Activated CD4-positive, alpha-beta memory T cell treated with anti-CD3 and anti-CD28 coated beads for 36 hours (primary cell): ENCODE results near the gene ABCA13. TPM values are rescaled to one million over a fixed set of nuclear protein-coding genes. Genes with fewer than 3 reads are reported as not detected.
A peak's percentile ranks its signal among the peaks of the same experiment; 100 is the strongest.

Experiments
- CTCF ChIA-PET: fragments of 350-600 bp; sonication (Branson Sonifier 250); formaldehyde crosslinking; loops from one replicate; lab custom pipeline; 2021; ENCODE audit warnings: antibody characterized with exemption, inconsistent platforms; lab: Charles Lee
- POLR2A ChIA-PET: fragments of 350-600 bp; sonication (Branson Sonifier 250); formaldehyde crosslinking; loops from one replicate; lab custom pipeline; 2021; ENCODE audit warnings: antibody characterized with exemption; lab: Charles Lee
- DNase-seq: peaks from one replicate; pipeline ENCODE4 v3.0.0-alpha.2; 2020
- H3K27ac Mint-ChIP-seq: one replicate; pipeline ENCODE4 v1.8.0; 2021; ENCODE audit warnings: mixed read lengths
- H3K27me3 Mint-ChIP-seq: one replicate; pipeline ENCODE4 v1.8.0; 2021; ENCODE audit warnings: mixed read lengths
- H3K36me3 Mint-ChIP-seq: one replicate; pipeline ENCODE4 v1.8.0; 2021; ENCODE audit warnings: mixed read lengths
- H3K4me1 Mint-ChIP-seq: one replicate; pipeline ENCODE4 v1.8.0; 2021; ENCODE audit warnings: low read depth, mixed read lengths
- H3K4me3 Mint-ChIP-seq: one replicate; pipeline ENCODE4 v1.8.0; 2021; ENCODE audit warnings: mild to moderate bottlenecking, mixed read lengths
- H3K9me3 Mint-ChIP-seq: one replicate; pipeline ENCODE4 v1.8.0; 2021; ENCODE audit warnings: mixed read lengths
- intact Hi-C: fragments of 100-400 bp; cut with micrococcal nuclease; formaldehyde crosslinking; loops from one replicate; pipeline ENCODE4 v1.15.1; 2023
- total RNA-seq, 2 experiments: library from RNA; stranded (reverse); gene quantifications; one replicate each; pipeline ENCODE4 v1.2.3, GENCODE V29; 2021

The ABCA13 gene
- total RNA-seq, 2 experiments from 2014 or later = not detected

GRCh38 chr7:48255046-48255445, 83.8 kb downstream of the ABCA13 start:
- no peaks in the 10 kb centered on the region for H3K36me3 Mint-ChIP-seq
- peaks cover 6% of the 10 kb centered on the region for H3K27me3 Mint-ChIP-seq
- ChIA-PET CTCF (interaction anchor here (0.9 to 1.4 kb wide), 3 partner anchors 29 to 153 kb away, joined by 3 read pairs; no protein-coding TSS in a partner anchor), POLR2A (interaction anchor here (0.6 kb wide), 1 partner anchor 23 kb away, joined by 4 read pairs; no protein-coding TSS in a partner anchor)
- intact Hi-C loops = loop anchor here (1.0 kb wide), 1 partner anchor 44 kb away; no protein-coding TSS in a partner anchor
- H3K9me3 Mint-ChIP-seq = no peaks in the 10 kb centered on the region
- H3K4me3 Mint-ChIP-seq = no peak overlapping the region
- peaks cover 13% of the 10 kb centered on the region for H3K4me1 Mint-ChIP-seq
- DNase-seq = peak; percentile 11
- no peak overlapping the region for H3K27ac Mint-ChIP-seq

DNA sequence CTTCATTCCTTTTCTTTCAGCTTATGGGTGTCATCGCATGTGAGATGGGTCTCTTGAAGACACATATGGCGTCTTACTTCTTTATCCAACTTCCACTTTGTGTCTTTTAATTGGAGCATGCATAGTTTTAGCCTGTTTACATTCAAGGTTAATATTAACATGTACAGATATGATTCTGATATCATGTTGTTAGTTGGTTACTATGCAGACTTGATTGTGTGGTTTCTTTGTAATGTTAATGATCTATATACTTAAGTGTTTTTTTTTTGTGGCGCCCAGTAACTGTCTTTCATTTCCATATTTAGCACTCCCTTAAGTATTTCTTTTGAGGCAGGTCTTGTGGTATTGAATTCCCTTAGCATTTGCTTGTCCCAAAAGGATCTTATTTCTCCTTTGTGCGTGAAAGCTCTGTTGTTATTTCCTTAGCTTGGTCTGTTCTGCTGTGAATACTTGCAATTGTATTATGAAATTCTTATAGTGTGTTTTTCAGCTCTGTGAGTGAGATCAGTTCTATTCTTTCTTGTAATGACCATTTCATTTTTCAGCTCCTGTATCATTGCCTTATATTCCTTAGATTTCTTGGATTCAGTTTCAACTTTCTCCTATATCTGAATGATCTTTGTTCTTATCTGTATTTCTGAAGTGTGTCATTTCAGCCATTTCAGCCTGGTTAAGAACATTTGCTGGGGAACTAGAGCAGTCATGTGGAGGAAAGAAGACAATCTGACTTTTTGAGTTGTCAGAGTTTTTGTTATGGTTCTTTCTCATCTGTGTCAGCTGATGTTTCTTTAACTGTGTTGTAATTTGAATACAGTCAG, 88.4 kb downstream of the ABCA13 start:
- DNase-seq = no peak
- Mint-ChIP-seq H3K4me1 (peaks cover 3% of the 10 kb centered on the region), H3K36me3 (no peaks in the 10 kb centered on the region), H3K27ac (no peak overlapping the region), H3K9me3 (no peaks in the 10 kb centered on the region), H3K4me3 (no peak overlapping the region), H3K27me3 (peaks cover 4% of the 10 kb centered on the region)
- ChIA-PET CTCF (no interaction called here), POLR2A (no interaction called here)
- intact Hi-C loops = no loop called here

DNA sequence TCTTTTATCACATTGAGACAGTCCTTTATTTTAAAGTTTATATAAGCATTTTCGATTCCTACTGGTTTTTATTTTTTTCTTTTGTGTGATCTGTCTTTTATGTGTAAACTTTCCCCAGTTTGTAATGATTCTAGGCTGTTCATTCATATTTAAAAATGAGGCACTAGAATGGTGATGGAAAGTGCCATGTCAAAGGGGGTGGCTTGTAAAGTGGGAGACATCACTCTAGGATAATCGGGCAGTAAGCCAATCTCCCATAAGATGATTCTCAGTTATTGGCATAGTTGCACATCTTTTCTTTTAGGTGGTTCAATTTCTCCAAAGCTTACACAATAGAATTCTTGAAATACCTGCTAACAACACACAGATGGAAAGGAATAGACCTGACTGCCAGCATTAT, 90.4 kb downstream of the ABCA13 start:
- Mint-ChIP-seq H3K9me3 (no peaks in the 10 kb centered on the region), H3K27me3 (peaks cover 4% of the 10 kb centered on the region), H3K4me3 (no peak overlapping the region), H3K36me3 (no peaks in the 10 kb centered on the region), H3K27ac (no peak overlapping the region), H3K4me1 (no peaks in the 10 kb centered on the region)
- ChIA-PET POLR2A (no interaction called here), CTCF (interaction anchor here (0.6 kb wide), 1 partner anchor 233 kb away, joined by 3 read pairs; no protein-coding TSS in a partner anchor)
- no peak for DNase-seq
- intact Hi-C loops = no loop called here

- Mint-ChIP-seq H3K4me1 (no peaks in the 10 kb centered on the region), H3K27me3 (peaks cover 2% of the 10 kb centered on the region), H3K36me3 (no peaks in the 10 kb centered on the region), H3K4me3 (no peak overlapping the region), H3K9me3 (no peaks in the 10 kb centered on the region), H3K27ac (no peak overlapping the region)
- intact Hi-C loops = no loop called here
- ChIA-PET CTCF (no interaction called here), POLR2A (no interaction called here)
- DNase-seq = no peak
Measured at GRCh38 chr7:48262606-48263310, 91.5 kb downstream of the ABCA13 start.

DNA sequence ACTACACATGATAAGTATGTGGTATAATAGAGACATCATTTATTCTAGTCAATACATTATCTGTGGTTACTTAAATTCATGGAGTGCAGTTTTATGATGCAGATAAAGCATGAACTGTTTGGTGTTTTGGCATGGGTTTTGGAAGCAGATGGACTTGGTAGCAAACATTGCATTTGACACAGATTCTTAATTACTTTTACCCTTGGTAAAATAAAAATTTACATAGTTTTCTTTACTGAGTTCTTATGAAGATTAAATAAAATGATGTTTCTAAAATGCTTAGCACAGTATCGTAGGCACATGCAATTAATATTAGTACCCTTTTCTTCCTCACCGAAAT, 92.0 kb downstream of the ABCA13 start:
- Mint-ChIP-seq H3K4me3 (no peak overlapping the region), H3K4me1 (no peaks in the 10 kb centered on the region), H3K36me3 (no peaks in the 10 kb centered on the region), H3K27me3 (peaks cover 2% of the 10 kb centered on the region), H3K9me3 (no peaks in the 10 kb centered on the region), H3K27ac (no peak overlapping the region)
- DNase-seq = no peak
- CTCF ChIA-PET = no interaction called here
- intact Hi-C loops = no loop called here
- POLR2A ChIA-PET = no interaction called here

DNA sequence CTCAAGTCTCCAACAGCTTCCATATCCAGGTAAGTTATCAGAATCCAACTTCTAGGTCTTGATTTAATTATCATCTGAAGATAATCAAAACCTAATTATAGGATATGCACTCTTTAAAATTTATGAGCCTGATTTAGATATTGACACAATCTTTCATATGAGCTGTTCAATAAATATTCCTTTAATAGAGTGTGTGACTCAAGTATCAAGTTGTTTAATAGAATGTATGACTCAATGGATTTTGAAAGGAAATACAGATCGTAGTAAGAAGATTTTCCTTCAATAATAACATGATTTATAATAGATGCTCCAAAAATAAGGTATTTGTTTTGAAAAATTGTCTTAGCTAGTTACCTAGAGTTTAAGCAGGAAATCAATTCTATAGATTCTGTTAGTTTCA, 97.8 kb downstream of the ABCA13 start:
- ChIA-PET POLR2A (no interaction called here), CTCF (no interaction called here)
- no peaks in the 10 kb centered on the region for H3K36me3 Mint-ChIP-seq
- peaks cover 13% of the 10 kb centered on the region for H3K27me3 Mint-ChIP-seq
- no peak for DNase-seq
- H3K27ac Mint-ChIP-seq = no peak overlapping the region
- no peak overlapping the region for H3K4me3 Mint-ChIP-seq
- intact Hi-C loops = no loop called here
- H3K4me1 Mint-ChIP-seq = no peaks in the 10 kb centered on the region
- no peaks in the 10 kb centered on the region for H3K9me3 Mint-ChIP-seq

GRCh38 chr7:48274662-48275061, 103.4 kb downstream of the ABCA13 start:
- Mint-ChIP-seq H3K27me3 (peaks cover 12% of the 10 kb centered on the region), H3K36me3 (no peaks in the 10 kb centered on the region), H3K9me3 (no peaks in the 10 kb centered on the region), H3K4me3 (no peak overlapping the region), H3K4me1 (no peaks in the 10 kb centered on the region), H3K27ac (no peak overlapping the region)
- ChIA-PET CTCF (no interaction called here), POLR2A (no interaction called here)
- intact Hi-C loops = no loop called here
- no peak for DNase-seq

DNA sequence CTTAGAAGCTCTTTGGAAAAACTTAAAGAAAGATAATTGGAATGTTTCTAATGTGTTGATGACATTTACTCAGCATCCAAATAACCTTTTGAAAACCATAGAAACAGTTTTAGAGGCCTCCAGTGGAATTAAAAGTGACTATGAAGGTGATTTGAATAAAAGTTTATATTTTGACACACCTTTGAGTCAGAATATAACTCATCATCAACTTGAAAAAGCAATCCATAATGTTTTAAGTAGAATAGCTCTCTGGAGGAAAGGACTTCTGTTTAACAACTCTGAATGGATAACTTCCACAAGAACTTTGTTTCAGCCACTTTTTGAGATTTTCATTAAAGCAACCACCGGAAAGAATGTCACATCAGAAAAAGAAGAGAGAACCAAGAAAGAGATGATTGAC, 108.2 kb downstream of the ABCA13 start:
- CTCF ChIA-PET = interaction anchor here (2.1 kb wide), 1 partner anchor 20 kb away, joined by 8 read pairs; no protein-coding TSS in a partner anchor
- Mint-ChIP-seq H3K27me3 (peaks cover 19% of the 10 kb centered on the region), H3K27ac (no peak overlapping the region), H3K9me3 (no peaks in the 10 kb centered on the region), H3K4me1 (no peaks in the 10 kb centered on the region), H3K4me3 (no peak overlapping the region), H3K36me3 (no peaks in the 10 kb centered on the region)
- POLR2A ChIA-PET = no interaction called here
- DNase-seq = no peak
- intact Hi-C loops = no loop called here

DNA sequence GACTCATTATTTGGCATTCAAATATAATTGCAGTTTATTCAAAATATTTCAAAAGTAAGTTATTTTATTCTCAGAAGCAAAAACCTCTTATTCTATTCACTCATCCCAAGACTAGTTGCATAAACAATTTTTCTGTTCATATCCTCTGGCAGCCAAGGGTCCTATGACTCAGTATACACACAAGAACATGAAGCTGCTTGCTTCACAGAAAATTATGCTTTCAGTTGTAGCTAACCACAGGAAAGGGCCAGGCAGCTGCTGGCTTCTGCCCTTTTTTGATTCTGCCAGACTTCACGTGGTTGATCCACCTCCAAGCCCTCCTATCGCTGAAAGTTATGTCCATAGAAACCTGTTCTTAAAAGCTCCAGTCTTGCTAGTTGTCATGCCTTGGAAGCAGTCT, 108.8 kb downstream of the ABCA13 start:
- H3K9me3 Mint-ChIP-seq = no peaks in the 10 kb centered on the region
- intact Hi-C loops = no loop called here
- H3K36me3 Mint-ChIP-seq = no peaks in the 10 kb centered on the region
- DNase-seq = no peak
- CTCF ChIA-PET = interaction anchor here (2.1 kb wide), 1 partner anchor 19 kb away, joined by 8 read pairs; no protein-coding TSS in a partner anchor
- no peak overlapping the region for H3K4me3 Mint-ChIP-seq
- POLR2A ChIA-PET = interaction anchor here (0.8 kb wide), 1 partner anchor 19 kb away, joined by 3 read pairs; no protein-coding TSS in a partner anchor
- H3K27me3 Mint-ChIP-seq = peaks cover 22% of the 10 kb centered on the region
- H3K27ac Mint-ChIP-seq = no peak overlapping the region
- H3K4me1 Mint-ChIP-seq = no peaks in the 10 kb centered on the region

DNA sequence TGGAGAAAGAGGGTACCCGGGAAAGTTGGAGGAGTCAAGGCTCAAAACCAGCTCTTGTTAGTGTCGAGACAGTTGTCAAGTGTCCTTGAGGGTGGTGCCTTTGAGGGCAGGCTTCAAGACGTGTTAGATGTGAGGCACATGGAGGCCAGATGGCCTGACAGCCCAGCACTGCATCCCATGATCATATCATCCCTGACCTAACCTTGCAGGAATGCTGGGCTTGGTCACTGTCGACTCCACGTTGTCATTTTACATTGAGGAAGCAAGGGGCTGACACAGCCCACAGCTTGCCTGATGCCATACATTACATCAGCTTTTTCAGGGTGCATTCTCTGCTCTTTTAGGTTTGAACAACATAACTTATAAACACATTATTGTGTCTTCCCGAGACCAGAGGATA, 114.1 kb downstream of the ABCA13 start:
- ChIA-PET CTCF (no interaction called here), POLR2A (no interaction called here)
- no peak for DNase-seq
- no peaks in the 10 kb centered on the region for H3K36me3 Mint-ChIP-seq
- intact Hi-C loops = no loop called here
- no peaks in the 10 kb centered on the region for H3K9me3 Mint-ChIP-seq
- H3K27ac Mint-ChIP-seq = no peak overlapping the region
- peaks cover 23% of the 10 kb centered on the region for H3K27me3 Mint-ChIP-seq
- no peaks in the 10 kb centered on the region for H3K4me1 Mint-ChIP-seq
- no peak overlapping the region for H3K4me3 Mint-ChIP-seq

DNA sequence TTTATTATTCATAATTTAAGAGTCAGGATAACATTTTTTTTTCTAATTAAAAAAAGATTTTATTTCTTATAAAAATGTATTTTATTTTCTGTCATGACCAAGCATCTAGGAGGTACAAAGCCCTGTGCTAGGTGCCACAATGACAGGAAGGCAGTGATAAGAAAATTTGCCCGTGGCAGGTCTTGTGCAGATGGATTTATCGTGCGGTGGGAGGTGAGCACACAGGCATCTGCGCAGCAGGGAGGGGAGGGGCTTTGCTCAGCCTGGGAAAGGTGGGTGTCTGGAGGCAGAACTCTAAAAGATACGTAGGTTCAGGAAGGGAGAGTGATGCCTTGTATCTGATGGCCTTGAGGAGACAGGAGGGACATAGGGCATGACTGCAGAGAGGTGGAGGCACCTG, 115.6 kb downstream of the ABCA13 start:
- intact Hi-C loops = no loop called here
- H3K4me1 Mint-ChIP-seq = no peaks in the 10 kb centered on the region
- ChIA-PET CTCF (no interaction called here), POLR2A (no interaction called here)
- H3K27me3 Mint-ChIP-seq = peaks cover 20% of the 10 kb centered on the region
- no peaks in the 10 kb centered on the region for H3K9me3 Mint-ChIP-seq
- no peak for DNase-seq
- H3K27ac Mint-ChIP-seq = no peak overlapping the region
- no peaks in the 10 kb centered on the region for H3K36me3 Mint-ChIP-seq
- no peak overlapping the region for H3K4me3 Mint-ChIP-seq

- Mint-ChIP-seq H3K4me3 (no peak overlapping the region), H3K4me1 (no peaks in the 10 kb centered on the region), H3K27ac (no peak overlapping the region), H3K9me3 (no peaks in the 10 kb centered on the region), H3K27me3 (peaks cover 11% of the 10 kb centered on the region), H3K36me3 (no peaks in the 10 kb centered on the region)
- no peak for DNase-seq
- ChIA-PET POLR2A (no interaction called here), CTCF (no interaction called here)
- intact Hi-C loops = no loop called here
Measured at GRCh38 chr7:48289656-48290055, 118.4 kb downstream of the ABCA13 start.
